Measurements from ENCODE around the gene HIF3A.

DNA sequence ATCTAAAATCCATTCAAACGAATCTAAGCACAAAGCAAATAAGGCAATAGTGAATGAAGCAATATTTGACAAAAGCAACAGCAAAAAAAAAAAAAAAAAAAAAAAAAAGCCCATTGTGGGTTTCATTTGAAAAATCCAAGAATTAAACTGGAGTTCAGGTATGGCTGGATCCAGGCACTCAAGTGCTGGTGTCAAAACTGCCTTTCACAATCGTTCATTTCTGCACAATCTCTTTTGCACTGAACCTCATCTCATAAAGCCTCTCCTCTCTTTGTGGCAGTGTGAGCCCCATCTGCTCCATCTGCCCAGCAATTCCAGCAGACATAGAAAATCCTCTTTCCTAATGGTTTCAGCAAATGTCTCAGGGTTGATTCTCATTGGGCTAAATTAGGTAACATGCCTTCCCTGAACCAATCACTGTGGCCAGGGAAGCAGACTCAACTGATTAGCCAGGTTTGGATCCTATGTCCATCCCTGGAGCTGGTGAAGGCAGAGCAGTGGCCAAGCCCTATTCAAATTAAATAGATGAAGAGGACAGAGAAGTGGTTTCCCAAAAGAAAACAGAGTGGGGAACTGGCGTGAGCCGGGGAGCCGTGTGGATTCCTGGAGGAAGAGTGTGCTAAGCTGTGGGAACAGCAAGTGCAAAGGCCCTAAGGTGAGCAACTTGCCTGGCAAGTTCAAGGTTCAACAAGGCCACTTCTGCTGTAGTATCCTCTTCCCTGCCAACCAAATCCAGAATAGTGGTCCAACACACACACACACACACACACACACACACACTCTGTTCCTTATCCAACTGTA lies 1.2 kb upstream of the HIF3A start:
- TF ChIP-seq CTCF (IDR thresholded peaks at IDR 0.05; ENCODE audit: low read length) (no peak), EZH2 (IDR thresholded peaks at IDR 0.05; ENCODE audit: borderline replicate concordance, low read length) (no peak)
